Erythroblast (primary cell): ENCODE measurements around the gene FBXL13.

Source experiments
- GATA1 ChIP-seq: IDR thresholded peaks from 2 replicates; pipeline ENCODE4 v1.6.1; 2011; ENCODE audit warnings: low read depth, mild to moderate bottlenecking, control low read depth, low read length, moderate library complexity
- POLR2A ChIP-seq: IDR thresholded peaks from 2 replicates; pipeline ENCODE4 v1.6.1; 2011; ENCODE audit warnings: mild to moderate bottlenecking, low read length

GRCh38 chr7:102942181-102942866, 132.3 kb downstream of the FBXL13 start:
- no peak for TF ChIP-seq POLR2A
- no peak for TF ChIP-seq GATA1
